ENCODE data around the gene MARCHF9. TPM values are rescaled to one million over a fixed set of nuclear protein-coding genes. Genes with fewer than 3 reads are reported as not detected.
A peak's percentile ranks its signal among the peaks of the same experiment; 100 is the strongest.

The MARCHF9 gene
- total RNA-seq, 2 donors from 2014 or later, result 11.1 to 13.2 TPM

- Histone ChIP-seq H3K27me3 (replicated peaks; ENCODE audit: insufficient read depth) (no peaks in the 10 kb centered on the region), H3K4me3 (peak overlapping the region; percentile 80 to 87), H3K27ac (peak overlapping the region; percentile 66 to 78), H3K9me3 (no peaks in the 10 kb centered on the region), H3K36me3 (no peaks in the 10 kb centered on the region), H3K4me1 (replicated peaks) (peaks cover 3% of the 10 kb centered on the region)
- DNase-seq (ENCODE audit: low spot score), result no peak
- peak; percentile 14 for TF ChIP-seq POLR2A (IDR thresholded peaks at IDR 0.05)
- no peak for TF ChIP-seq CTCF (IDR thresholded peaks at IDR 0.05)
- no peak for TF ChIP-seq POLR2AphosphoS5 (IDR thresholded peaks at IDR 0.05)
- WGBS, result 1% methylated on average over 70 of the region's 76 CpGs
- intact Hi-C loops (cut with DNase I), result no loop called here
These were observed 810 bp downstream of the MARCHF9 start for GRCh38 chr12:57755454-57756372.

DNA sequence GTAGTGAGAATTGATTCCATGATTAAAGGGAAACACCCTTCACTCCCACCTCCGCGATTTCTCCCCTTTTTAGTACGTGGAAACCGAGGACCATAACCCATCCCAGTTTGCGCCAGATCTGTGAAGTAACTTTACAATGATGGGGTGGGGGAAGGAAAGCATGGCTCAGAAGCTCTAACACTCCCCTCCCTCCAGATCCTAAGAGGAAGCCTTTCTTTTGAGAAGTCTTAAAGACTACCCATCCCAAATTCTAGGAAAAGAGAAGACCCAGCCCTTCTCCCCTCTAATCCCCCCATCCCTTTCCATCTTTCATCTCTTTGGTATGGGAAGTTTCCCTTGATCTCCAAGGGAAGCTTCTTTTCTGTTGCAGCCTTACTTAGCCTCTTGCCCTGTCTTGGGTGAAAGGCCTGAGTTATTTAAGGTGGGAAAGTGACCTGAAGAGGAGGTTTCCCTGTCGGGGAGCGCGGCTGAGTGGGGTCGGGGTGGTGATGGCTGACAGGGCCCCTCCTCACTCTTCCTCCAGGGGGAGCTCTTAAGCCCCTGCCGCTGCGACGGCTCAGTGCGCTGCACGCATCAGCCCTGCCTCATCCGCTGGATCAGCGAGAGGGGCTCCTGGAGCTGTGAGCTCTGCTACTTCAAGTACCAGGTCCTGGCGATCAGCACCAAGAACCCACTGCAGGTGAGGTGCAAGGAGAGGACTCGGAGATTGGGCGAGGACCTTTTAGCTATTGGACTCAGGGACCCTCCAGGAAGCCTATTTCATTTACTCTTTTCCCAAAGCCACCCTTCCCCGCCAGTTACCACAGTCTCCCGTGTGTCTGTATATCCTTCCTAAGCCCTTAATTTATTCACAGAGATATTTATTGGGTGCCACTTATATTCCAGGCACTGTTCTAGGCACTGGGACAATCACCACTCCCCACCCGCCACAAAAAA is 1.8 kb downstream of the MARCHF9 start:
- H3K27me3 ChIP-seq (replicated peaks; ENCODE audit: insufficient read depth), result no peaks in the 10 kb centered on the region
- peak overlapping the region in 1 of 2 donors; percentile 80 for H3K4me3 ChIP-seq
- TF ChIP-seq POLR2A (IDR thresholded peaks at IDR 0.05) (no peak), CTCF (IDR thresholded peaks at IDR 0.05) (peak in 3 of 4 experiments; percentile 11 to 40 (median 30))
- no peak for DNase-seq (ENCODE audit: low spot score)
- H3K27ac ChIP-seq, result peak overlapping the region in 1 of 2 donors; percentile 78
- H3K36me3 ChIP-seq, result no peaks in the 10 kb centered on the region
- no peaks in the 10 kb centered on the region for H3K9me3 ChIP-seq
- intact Hi-C loops (cut with DNase I), result no loop called here
- 58% methylated on average over 22 of the region's 22 CpGs for WGBS
- peaks cover 3% of the 10 kb centered on the region for H3K4me1 ChIP-seq (replicated peaks)

DNA sequence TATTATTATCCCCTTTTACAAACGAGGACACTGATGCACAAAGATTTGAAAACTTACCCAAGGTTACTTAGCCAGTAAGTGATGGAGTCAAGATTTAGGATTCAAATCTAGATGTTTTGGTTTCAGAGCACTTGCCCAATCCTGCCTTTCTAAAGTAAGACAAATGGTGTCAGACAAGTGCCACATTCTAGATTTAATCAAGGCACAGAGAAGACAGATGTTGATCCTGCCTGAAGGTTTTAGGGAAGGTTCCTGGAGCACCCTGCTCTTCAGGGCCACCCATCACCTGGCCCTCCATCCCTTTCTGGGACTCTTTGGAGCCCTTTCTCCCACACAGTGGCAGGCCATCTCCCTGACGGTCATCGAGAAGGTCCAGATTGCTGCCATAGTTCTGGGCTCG is 2.9 kb downstream of the MARCHF9 start:
- no peak overlapping the region for H3K4me3 ChIP-seq
- H3K27ac ChIP-seq, result no peak overlapping the region
- intact Hi-C loops (cut with DNase I), result no loop called here
- no peak for TF ChIP-seq POLR2AphosphoS5 (IDR thresholded peaks at IDR 0.05)
- TF ChIP-seq POLR2A (IDR thresholded peaks at IDR 0.05), result no peak
- no peak for TF ChIP-seq CTCF (IDR thresholded peaks at IDR 0.05)
- no peaks in the 10 kb centered on the region for H3K9me3 ChIP-seq
- H3K36me3 ChIP-seq, result no peaks in the 10 kb centered on the region
- peaks cover 3% of the 10 kb centered on the region for H3K4me1 ChIP-seq (replicated peaks)
- no peaks in the 10 kb centered on the region for H3K27me3 ChIP-seq (replicated peaks; ENCODE audit: insufficient read depth)
- WGBS, result 93% methylated on average over 4 of the region's 4 CpGs
- no peak for DNase-seq (ENCODE audit: low spot score)

- Histone ChIP-seq H3K4me3 (no peak overlapping the region), H3K9me3 (no peaks in the 10 kb centered on the region), H3K27me3 (replicated peaks; ENCODE audit: insufficient read depth) (no peaks in the 10 kb centered on the region), H3K27ac (no peak overlapping the region), H3K4me1 (replicated peaks) (peaks cover 3% of the 10 kb centered on the region), H3K36me3 (no peaks in the 10 kb centered on the region)
- WGBS, result 88% methylated on average over 25 of the region's 25 CpGs
- DNase-seq (ENCODE audit: low spot score), result no peak
- no peak for TF ChIP-seq CTCF (IDR thresholded peaks at IDR 0.05)
- no peak for TF ChIP-seq POLR2AphosphoS5 (IDR thresholded peaks at IDR 0.05)
- no peak for TF ChIP-seq POLR2A (IDR thresholded peaks at IDR 0.05)
- intact Hi-C loops (cut with DNase I), result no loop called here
These were observed 3.9 kb downstream of the MARCHF9 start for GRCh38 chr12:57758552-57759359.

All from prostate gland (tissue), 2 donors.